SK-N-SH (cell line): ENCODE measurements around the gene MRPL23. TPM values are rescaled to one million over a fixed set of nuclear protein-coding genes. Genes with fewer than 3 reads are reported as not detected.

Source experiments
- CTCF ChIA-PET: fragments of 300-600, 350-600 bp; formaldehyde crosslinking; extraction: SDS; loops from one replicate; lab custom pipeline; 2021; lab: Yijun Ruan, JAX
- POLR2A ChIA-PET: fragments of 350-600 bp; sonication (Branson Sonifier 250); formaldehyde crosslinking; extraction: SDS; loops from one replicate; lab custom pipeline; 2020; ENCODE audit warnings: antibody characterized with exemption, inconsistent platforms; lab: Yijun Ruan, JAX
- DNase-seq: peaks from one replicate; pipeline ENCODE4 v3.0.0; 2012
- H2AFZ ChIP-seq: fragments of 200-600 bp; sonication (generic); 2 replicates; pipeline ENCODE4 v1.8.1; 2016; ENCODE audit warnings: antibody characterized with exemption, mild to moderate bottlenecking, low read depth
- H3F3A ChIP-seq: fragments of 200-600 bp; sonication (generic); replicated peaks from 2 replicates; pipeline ENCODE3; 2016; ENCODE audit warnings: antibody characterized with exemption, mild to moderate bottlenecking; ENCODE audit not compliant: insufficient read depth
- H3K27ac ChIP-seq, 2 experiments: fragments of 200-500 bp in 1 of 2; fragments of 200-600 bp in 1 of 2; sonication (Bioruptor generic) in 1 of 2; sonication (generic), shearing (Covaris generic) in 1 of 2; 2 replicates each; pipeline versions ENCODE4 v1.5.1 to v1.6.1; 2014 to 2016; ENCODE audit warnings: low read depth in 2 of 2, inconsistent platforms in 1 of 2, low read length in 1 of 2, mild to moderate bottlenecking in 1 of 2, mixed read lengths in 1 of 2
- H3K27me3 ChIP-seq: fragments of 200-600 bp; sonication (generic), shearing (Covaris generic); 2 replicates; pipeline ENCODE4 v1.6.1; 2016; ENCODE audit warnings: mixed run types; ENCODE audit not compliant: insufficient read depth
- H3K36me3 ChIP-seq, 2 experiments: fragments of 200-500 bp in 1 of 2; fragments of 200-600 bp in 1 of 2; sonication (Bioruptor generic) in 1 of 2; sonication (generic) in 1 of 2; replicated peaks in 1 of 2; 2 replicates each; pipeline versions ENCODE3 to v1.5.1; 2014 to 2016; ENCODE audit warnings: low read length in 1 of 2, mild to moderate bottlenecking in 1 of 2; ENCODE audit not compliant: insufficient read depth in 2 of 2, control insufficient read depth in 1 of 2
- H3K4me1 ChIP-seq, 2 experiments: fragments of 200-500 bp in 1 of 2; fragments of 200-600 bp in 1 of 2; sonication (Bioruptor generic) in 1 of 2; sonication (generic), shearing (Covaris generic) in 1 of 2; 2 replicates each; pipeline versions ENCODE4 v1.5.1 to v1.6.1; 2014 to 2016; ENCODE audit warnings: low read depth in 1 of 2, low read length in 1 of 2, mixed run types in 1 of 2; ENCODE audit not compliant: insufficient read depth in 2 of 2, control insufficient read depth in 1 of 2
- H3K4me2 ChIP-seq: fragments of 200-600 bp; sonication (generic), shearing (Covaris generic); 2 replicates; pipeline ENCODE4 v1.6.1; 2017; ENCODE audit warnings: mixed run types
- H3K4me3 ChIP-seq, 2 experiments: fragments of 200-500 bp in 1 of 2; fragments of 200-600 bp in 1 of 2; sonication (Bioruptor generic) in 1 of 2; sonication (generic), shearing (Covaris generic) in 1 of 2; 2 replicates each; pipeline versions ENCODE4 v1.5.1 to v1.8.1; 2014 to 2016; ENCODE audit warnings: low read depth in 2 of 2, inconsistent platforms in 1 of 2, low read length in 1 of 2, mild to moderate bottlenecking in 1 of 2, mixed read lengths in 1 of 2, moderate library complexity in 1 of 2
- H3K79me2 ChIP-seq: fragments of 200-600 bp; sonication (generic); 2 replicates; pipeline ENCODE4 v1.8.1; 2017; ENCODE audit warnings: mild to moderate bottlenecking; ENCODE audit not compliant: insufficient read depth
- H3K9ac ChIP-seq: fragments of 200-600 bp; sonication (generic); 2 replicates; pipeline ENCODE4 v1.6.1; 2017; ENCODE audit warnings: mixed run types
- H3K9me2 ChIP-seq: fragments of 200-600 bp; sonication (generic); 2 replicates; pipeline ENCODE4 v1.6.1; 2017; ENCODE audit warnings: mixed run types
- H3K9me3 ChIP-seq: fragments of 200-600 bp; sonication (generic); 2 replicates; pipeline ENCODE4 v1.6.1; 2017; ENCODE audit warnings: mixed run types, mild to moderate bottlenecking, moderate library complexity
- H4K20me1 ChIP-seq: fragments of 200-600 bp; sonication (generic); 2 replicates; pipeline ENCODE4 v1.6.1; 2017; ENCODE audit warnings: mild to moderate bottlenecking, mixed run types; ENCODE audit not compliant: insufficient read depth
- CHD2 ChIP-seq: fragments of 150-350 bp; IDR thresholded peaks from 2 replicates; pipeline ENCODE4 v1.6.1; 2018; ENCODE audit warnings: low read length; ENCODE audit not compliant: partially characterized antibody
- ELF1 ChIP-seq: IDR thresholded peaks from 2 replicates; pipeline ENCODE4 v1.4.0; 2012
- EP300 ChIP-seq, 2 experiments: IDR thresholded peaks; 2 replicates each; pipeline versions ENCODE4 v1.4.0 to v1.6.1; 2012; ENCODE audit warnings: borderline replicate concordance in 1 of 2, low read depth in 1 of 2, low read length in 1 of 2
- FOSL2 ChIP-seq: IDR thresholded peaks from 2 replicates; pipeline ENCODE4 v1.4.0; 2012; ENCODE audit warnings: low read depth, mild to moderate bottlenecking, moderate library complexity, borderline replicate concordance
- GABPA ChIP-seq: IDR thresholded peaks from 2 replicates; pipeline ENCODE4 v1.4.0; 2012; ENCODE audit warnings: low read depth, mild to moderate bottlenecking
- MEF2A ChIP-seq: IDR thresholded peaks from 2 replicates; pipeline ENCODE4 v1.4.0; 2012; ENCODE audit warnings: low read depth, borderline replicate concordance
- POLR2AphosphoS5 ChIP-seq: IDR thresholded peaks from 2 replicates; pipeline ENCODE4 v1.6.1; 2012; ENCODE audit warnings: low read depth, low read length
- RCOR1 ChIP-seq: fragments of 150-350 bp; IDR thresholded peaks from 2 replicates; pipeline ENCODE4 v1.6.1; 2017; ENCODE audit warnings: antibody characterized with exemption, low read length
- RFX5 ChIP-seq: IDR thresholded peaks from 2 replicates; pipeline ENCODE4 v1.6.1; 2012; ENCODE audit warnings: mild to moderate bottlenecking, improper control_type of control experiment, low read length
- RXRA ChIP-seq: IDR thresholded peaks from 2 replicates; pipeline ENCODE4 v1.4.0; 2012; ENCODE audit warnings: low read depth, mild to moderate bottlenecking, borderline replicate concordance
- SIN3A ChIP-seq: IDR thresholded peaks from 2 replicates; pipeline ENCODE4 v1.6.1; 2012; ENCODE audit warnings: low read depth, mild to moderate bottlenecking, low read length, moderate library complexity, borderline replicate concordance
- TAF1 ChIP-seq: IDR thresholded peaks from 2 replicates; pipeline ENCODE4 v1.6.1; 2012; ENCODE audit warnings: low read depth, mild to moderate bottlenecking, low read length, moderate library complexity, borderline replicate concordance
- TCF12 ChIP-seq: IDR thresholded peaks from 2 replicates; pipeline ENCODE4 v1.4.0; 2012
- TEAD4 ChIP-seq: IDR thresholded peaks from 2 replicates; pipeline ENCODE4 v1.4.0; 2012; ENCODE audit warnings: mild to moderate bottlenecking, borderline replicate concordance; ENCODE audit not compliant: insufficient read depth
- WGBS: methylation state at CpG from one replicate; pipeline ENCODE4 v1.1.6; 2017; ENCODE audit warnings: low lambda C conversion rate; 5-methylcytosine and 5-hydroxymethylcytosine counted together
- polyA plus RNA-seq, 3 experiments: library from polyadenylated mRNA; depleted of rRNA; stranded (reverse); fragments of >200 nt; gene quantifications; 2 replicates each; pipeline ENCODE4 v1.2.3, GENCODE V29; 2012
- TF ChIP-seq, protein P1 (sequence below): IDR thresholded peaks from 2 replicates; pipeline ENCODE4 v1.4.0; 2012; ENCODE audit warnings: low read depth, borderline replicate concordance
- TF ChIP-seq, protein P2 (sequence below): IDR thresholded peaks from 2 replicates; pipeline ENCODE4 v1.6.1; 2012; ENCODE audit warnings: mild to moderate bottlenecking, low read depth, low read length, moderate library complexity
- TF ChIP-seq, protein P3 (sequence below): IDR thresholded peaks from 2 replicates; pipeline ENCODE4 v1.4.0; 2012; ENCODE audit warnings: low read depth, borderline replicate concordance
- TF ChIP-seq, protein P4 (sequence below): fragments of 150-350 bp; IDR thresholded peaks from 2 replicates; pipeline ENCODE4 v1.6.1; 2017; ENCODE audit warnings: antibody characterized with exemption, low read length, low read depth, borderline replicate concordance
- TF ChIP-seq, protein P5 (sequence below): IDR thresholded peaks from 2 replicates; pipeline ENCODE4 v1.4.0; 2012; ENCODE audit warnings: low read depth

Gene MRPL23
- polyA plus RNA-seq, 1 of the 3 experiments (the other 2 are of a cell fraction) = 264 TPM

DNA sequence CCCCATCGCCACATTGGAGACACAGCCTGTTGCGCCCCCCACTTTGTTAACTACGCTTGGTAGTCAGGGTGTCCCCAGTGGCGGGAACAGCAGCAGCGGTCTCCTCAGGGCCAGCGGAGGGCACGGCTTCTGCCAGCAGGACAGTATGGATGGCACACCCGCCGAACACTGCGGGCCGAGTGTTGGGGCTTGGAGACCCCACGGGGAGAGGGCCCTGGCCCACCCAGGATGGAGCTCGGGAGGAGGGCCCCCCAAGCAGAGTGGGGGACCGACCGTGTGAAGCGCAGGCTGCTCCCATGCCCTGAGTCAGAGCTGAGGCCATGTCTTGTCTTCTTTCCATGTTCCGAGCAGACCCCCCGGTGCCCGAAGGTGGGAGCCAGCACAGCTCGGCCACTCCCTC lies 17.8 kb downstream of the MRPL23 start:
- ChIA-PET POLR2A (interaction anchor here (2.2 kb wide), 1 partner anchor 9 kb away, joined by 7 read pairs; no protein-coding TSS in a partner anchor), CTCF (interaction anchor here (0.7 to 3.4 kb wide), 3 partner anchors 10 to 186 kb away, joined by 3 to 22 read pairs (median 3); no protein-coding TSS in a partner anchor)
- no peaks in the 10 kb centered on the region for H3F3A ChIP-seq

DNA sequence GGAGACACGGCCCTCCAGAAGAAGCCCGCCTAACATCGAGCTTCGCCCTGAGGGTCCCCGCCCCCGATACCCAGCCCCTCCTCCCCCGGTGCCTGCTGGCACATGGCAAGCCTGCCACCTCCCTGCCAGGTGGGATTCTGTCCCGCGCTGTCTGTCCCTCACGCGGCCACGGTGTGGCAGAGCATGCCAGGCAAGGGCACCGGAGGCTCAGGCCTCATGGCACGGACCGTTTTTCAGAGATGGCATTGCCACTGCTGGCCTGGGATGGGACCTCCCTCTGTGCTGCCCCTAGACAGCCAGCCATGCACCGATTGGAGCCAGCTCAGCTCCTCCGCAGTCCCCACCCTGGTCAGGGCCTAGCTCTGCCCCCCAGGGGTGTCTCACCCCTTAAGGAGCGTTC lies 19.4 kb downstream of the MRPL23 start:
- no peaks in the 10 kb centered on the region for H4K20me1 ChIP-seq
- CTCF ChIA-PET = interaction anchor here (0.6 to 4.3 kb wide), 12 partner anchors 11 to 327 kb away, joined by 3 to 33 read pairs (median 5); partner anchors contain the start of genes H19, MRPL23, SYT8 and TH
- no peak overlapping the region for H3K4me3 ChIP-seq
- DNase-seq = no peak
- POLR2A ChIA-PET = interaction anchor here (1.1 to 2.2 kb wide), 4 partner anchors 10 to 31 kb away, joined by 3 to 7 read pairs (median 5); partner anchors contain the start of gene H19
- WGBS = no CpG with 5 or more reads among the region's 18 CpGs
- H3K27ac ChIP-seq = no peak overlapping the region
- H3K9me3 ChIP-seq = no peaks in the 10 kb centered on the region
- no peaks in the 10 kb centered on the region for H3K4me1 ChIP-seq
- H3F3A ChIP-seq = no peaks in the 10 kb centered on the region
- H3K27me3 ChIP-seq = no peaks in the 10 kb centered on the region
- no peaks in the 10 kb centered on the region for H3K36me3 ChIP-seq
- H3K4me2 ChIP-seq = no peak overlapping the region
- H3K9ac ChIP-seq = no peak overlapping the region
- no peak overlapping the region for H2AFZ ChIP-seq
- no peaks in the 10 kb centered on the region for H3K9me2 ChIP-seq
- H3K79me2 ChIP-seq = no peaks in the 10 kb centered on the region
- no peak for TF ChIP-seq RFX5
- TF ChIP-seq POLR2AphosphoS5 = no peak
- TF ChIP-seq ELF1 = no peak
- TF ChIP-seq RXRA = no peak
- TF ChIP-seq TCF12 = no peak
- TF ChIP-seq, protein P1, sequence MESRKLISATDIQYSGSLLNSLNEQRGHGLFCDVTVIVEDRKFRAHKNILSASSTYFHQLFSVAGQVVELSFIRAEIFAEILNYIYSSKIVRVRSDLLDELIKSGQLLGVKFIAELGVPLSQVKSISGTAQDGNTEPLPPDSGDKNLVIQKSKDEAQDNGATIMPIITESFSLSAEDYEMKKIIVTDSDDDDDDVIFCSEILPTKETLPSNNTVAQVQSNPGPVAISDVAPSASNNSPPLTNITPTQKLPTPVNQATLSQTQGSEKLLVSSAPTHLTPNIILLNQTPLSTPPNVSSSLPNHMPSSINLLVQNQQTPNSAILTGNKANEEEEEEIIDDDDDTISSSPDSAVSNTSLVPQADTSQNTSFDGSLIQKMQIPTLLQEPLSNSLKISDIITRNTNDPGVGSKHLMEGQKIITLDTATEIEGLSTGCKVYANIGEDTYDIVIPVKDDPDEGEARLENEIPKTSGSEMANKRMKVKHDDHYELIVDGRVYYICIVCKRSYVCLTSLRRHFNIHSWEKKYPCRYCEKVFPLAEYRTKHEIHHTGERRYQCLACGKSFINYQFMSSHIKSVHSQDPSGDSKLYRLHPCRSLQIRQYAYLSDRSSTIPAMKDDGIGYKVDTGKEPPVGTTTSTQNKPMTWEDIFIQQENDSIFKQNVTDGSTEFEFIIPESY = no peak
- TF ChIP-seq, protein P2, sequence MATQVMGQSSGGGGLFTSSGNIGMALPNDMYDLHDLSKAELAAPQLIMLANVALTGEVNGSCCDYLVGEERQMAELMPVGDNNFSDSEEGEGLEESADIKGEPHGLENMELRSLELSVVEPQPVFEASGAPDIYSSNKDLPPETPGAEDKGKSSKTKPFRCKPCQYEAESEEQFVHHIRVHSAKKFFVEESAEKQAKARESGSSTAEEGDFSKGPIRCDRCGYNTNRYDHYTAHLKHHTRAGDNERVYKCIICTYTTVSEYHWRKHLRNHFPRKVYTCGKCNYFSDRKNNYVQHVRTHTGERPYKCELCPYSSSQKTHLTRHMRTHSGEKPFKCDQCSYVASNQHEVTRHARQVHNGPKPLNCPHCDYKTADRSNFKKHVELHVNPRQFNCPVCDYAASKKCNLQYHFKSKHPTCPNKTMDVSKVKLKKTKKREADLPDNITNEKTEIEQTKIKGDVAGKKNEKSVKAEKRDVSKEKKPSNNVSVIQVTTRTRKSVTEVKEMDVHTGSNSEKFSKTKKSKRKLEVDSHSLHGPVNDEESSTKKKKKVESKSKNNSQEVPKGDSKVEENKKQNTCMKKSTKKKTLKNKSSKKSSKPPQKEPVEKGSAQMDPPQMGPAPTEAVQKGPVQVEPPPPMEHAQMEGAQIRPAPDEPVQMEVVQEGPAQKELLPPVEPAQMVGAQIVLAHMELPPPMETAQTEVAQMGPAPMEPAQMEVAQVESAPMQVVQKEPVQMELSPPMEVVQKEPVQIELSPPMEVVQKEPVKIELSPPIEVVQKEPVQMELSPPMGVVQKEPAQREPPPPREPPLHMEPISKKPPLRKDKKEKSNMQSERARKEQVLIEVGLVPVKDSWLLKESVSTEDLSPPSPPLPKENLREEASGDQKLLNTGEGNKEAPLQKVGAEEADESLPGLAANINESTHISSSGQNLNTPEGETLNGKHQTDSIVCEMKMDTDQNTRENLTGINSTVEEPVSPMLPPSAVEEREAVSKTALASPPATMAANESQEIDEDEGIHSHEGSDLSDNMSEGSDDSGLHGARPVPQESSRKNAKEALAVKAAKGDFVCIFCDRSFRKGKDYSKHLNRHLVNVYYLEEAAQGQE = no peak

More for the DNA sequence above, 17.8 kb downstream of the MRPL23 start:
- no peaks in the 10 kb centered on the region for H3K4me1 ChIP-seq
- H3K4me2 ChIP-seq = no peak overlapping the region
- H3K79me2 ChIP-seq = no peaks in the 10 kb centered on the region
- WGBS = no CpG with 5 or more reads among the region's 20 CpGs
- H3K9ac ChIP-seq = no peak overlapping the region
- H2AFZ ChIP-seq = no peak overlapping the region
- no peaks in the 10 kb centered on the region for H3K27me3 ChIP-seq
- no peak for DNase-seq
- TF ChIP-seq, protein P1 = no peak
- TF ChIP-seq FOSL2 = no peak
- no peak for TF ChIP-seq GABPA
- no peak for TF ChIP-seq RXRA
- no peak for TF ChIP-seq TAF1
- TF ChIP-seq, protein P3, sequence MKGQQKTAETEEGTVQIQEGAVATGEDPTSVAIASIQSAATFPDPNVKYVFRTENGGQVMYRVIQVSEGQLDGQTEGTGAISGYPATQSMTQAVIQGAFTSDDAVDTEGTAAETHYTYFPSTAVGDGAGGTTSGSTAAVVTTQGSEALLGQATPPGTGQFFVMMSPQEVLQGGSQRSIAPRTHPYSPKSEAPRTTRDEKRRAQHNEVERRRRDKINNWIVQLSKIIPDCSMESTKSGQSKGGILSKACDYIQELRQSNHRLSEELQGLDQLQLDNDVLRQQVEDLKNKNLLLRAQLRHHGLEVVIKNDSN = no peak
- TF ChIP-seq, protein P4, sequence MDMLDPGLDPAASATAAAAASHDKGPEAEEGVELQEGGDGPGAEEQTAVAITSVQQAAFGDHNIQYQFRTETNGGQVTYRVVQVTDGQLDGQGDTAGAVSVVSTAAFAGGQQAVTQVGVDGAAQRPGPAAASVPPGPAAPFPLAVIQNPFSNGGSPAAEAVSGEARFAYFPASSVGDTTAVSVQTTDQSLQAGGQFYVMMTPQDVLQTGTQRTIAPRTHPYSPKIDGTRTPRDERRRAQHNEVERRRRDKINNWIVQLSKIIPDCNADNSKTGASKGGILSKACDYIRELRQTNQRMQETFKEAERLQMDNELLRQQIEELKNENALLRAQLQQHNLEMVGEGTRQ = no peak
- no peak for TF ChIP-seq CHD2
- TF ChIP-seq EP300 (IDR thresholded peaks at IDR 0.05; ENCODE audit: borderline replicate concordance in 1 of 2, low read depth in 1 of 2, low read length in 1 of 2) = no peak
- no peak for TF ChIP-seq MEF2A
- no peak for TF ChIP-seq TEAD4
- no peak for TF ChIP-seq RCOR1
- TF ChIP-seq, protein P5, sequence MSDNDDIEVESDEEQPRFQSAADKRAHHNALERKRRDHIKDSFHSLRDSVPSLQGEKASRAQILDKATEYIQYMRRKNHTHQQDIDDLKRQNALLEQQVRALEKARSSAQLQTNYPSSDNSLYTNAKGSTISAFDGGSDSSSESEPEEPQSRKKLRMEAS = no peak
- TF ChIP-seq TCF12 = no peak
- TF ChIP-seq SIN3A = no peak
- H3K27ac ChIP-seq = no peak overlapping the region
- H3K9me3 ChIP-seq = no peaks in the 10 kb centered on the region
- H4K20me1 ChIP-seq = no peaks in the 10 kb centered on the region
- no peak overlapping the region for H3K4me3 ChIP-seq
- no peaks in the 10 kb centered on the region for H3K9me2 ChIP-seq
- H3K36me3 ChIP-seq = no peaks in the 10 kb centered on the region
